Kidney epithelial cell (primary cell): ENCODE measurements around the gene PTPN23. TPM values are rescaled to one million over a fixed set of nuclear protein-coding genes. Genes with fewer than 3 reads are reported as not detected.

ENCODE experiments used
- DNase-seq: peaks from one replicate; pipeline ENCODE4 v3.0.0-alpha.2; 2010; ENCODE audit warnings: low read depth
- H3K27me3 ChIP-seq: 2 replicates; pipeline ENCODE4 v1.6.0; 2011; ENCODE audit warnings: low read length; ENCODE audit not compliant: control insufficient read depth, insufficient read depth
- H3K36me3 ChIP-seq: 2 replicates; pipeline ENCODE4 v1.5.1; 2011; ENCODE audit warnings: low read length; ENCODE audit not compliant: control insufficient read depth, insufficient read depth
- H3K4me3 ChIP-seq: 2 replicates; pipeline ENCODE4 v1.5.1; 2011; ENCODE audit warnings: low read depth, mild to moderate bottlenecking, control low read depth, low read length
- total RNA-seq: library from RNA; depleted of rRNA; stranded (reverse); fragments of >200 nt; gene quantifications from 2 replicates; pipeline ENCODE4 v1.2.3, GENCODE V29; 2015
- TF ChIP-seq, protein P1 (sequence below): IDR thresholded peaks from 2 replicates; pipeline ENCODE4 v1.5.1; 2011; ENCODE audit warnings: mild to moderate bottlenecking, moderate library complexity, low read length, control low read depth, inconsistent platforms; ENCODE audit not compliant: insufficient read depth, poor library complexity, severe bottlenecking

Gene PTPN23
- total RNA-seq, 1 donor from 2014 or later = 20.9 TPM

DNA sequence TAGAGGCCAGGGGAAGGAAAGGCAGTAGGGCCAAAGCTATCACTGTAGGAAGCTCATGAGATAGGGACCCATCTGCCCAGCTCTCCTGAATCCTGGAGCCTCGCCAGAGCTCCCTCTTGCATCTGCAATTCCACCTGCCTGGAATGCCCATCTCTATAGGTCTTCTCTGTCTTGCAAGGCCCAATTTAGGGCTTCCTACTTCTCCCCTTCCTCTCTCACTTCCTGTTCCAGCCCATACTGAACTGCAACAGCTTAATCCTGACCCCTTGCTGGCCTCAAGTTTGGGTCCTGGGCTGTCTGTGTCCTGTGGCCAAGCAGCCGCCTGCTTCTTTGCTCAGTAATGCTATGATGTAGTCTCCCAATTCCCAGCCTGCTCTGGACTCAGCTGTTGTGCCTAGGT is 3.6 kb upstream of the PTPN23 start:
- TF ChIP-seq, protein P1, sequence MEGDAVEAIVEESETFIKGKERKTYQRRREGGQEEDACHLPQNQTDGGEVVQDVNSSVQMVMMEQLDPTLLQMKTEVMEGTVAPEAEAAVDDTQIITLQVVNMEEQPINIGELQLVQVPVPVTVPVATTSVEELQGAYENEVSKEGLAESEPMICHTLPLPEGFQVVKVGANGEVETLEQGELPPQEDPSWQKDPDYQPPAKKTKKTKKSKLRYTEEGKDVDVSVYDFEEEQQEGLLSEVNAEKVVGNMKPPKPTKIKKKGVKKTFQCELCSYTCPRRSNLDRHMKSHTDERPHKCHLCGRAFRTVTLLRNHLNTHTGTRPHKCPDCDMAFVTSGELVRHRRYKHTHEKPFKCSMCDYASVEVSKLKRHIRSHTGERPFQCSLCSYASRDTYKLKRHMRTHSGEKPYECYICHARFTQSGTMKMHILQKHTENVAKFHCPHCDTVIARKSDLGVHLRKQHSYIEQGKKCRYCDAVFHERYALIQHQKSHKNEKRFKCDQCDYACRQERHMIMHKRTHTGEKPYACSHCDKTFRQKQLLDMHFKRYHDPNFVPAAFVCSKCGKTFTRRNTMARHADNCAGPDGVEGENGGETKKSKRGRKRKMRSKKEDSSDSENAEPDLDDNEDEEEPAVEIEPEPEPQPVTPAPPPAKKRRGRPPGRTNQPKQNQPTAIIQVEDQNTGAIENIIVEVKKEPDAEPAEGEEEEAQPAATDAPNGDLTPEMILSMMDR = no peak
- Histone ChIP-seq H3K36me3 (no peaks in the 10 kb centered on the region), H3K27me3 (no peaks in the 10 kb centered on the region), H3K4me3 (no peak overlapping the region)
- DNase-seq = no peak

DNA sequence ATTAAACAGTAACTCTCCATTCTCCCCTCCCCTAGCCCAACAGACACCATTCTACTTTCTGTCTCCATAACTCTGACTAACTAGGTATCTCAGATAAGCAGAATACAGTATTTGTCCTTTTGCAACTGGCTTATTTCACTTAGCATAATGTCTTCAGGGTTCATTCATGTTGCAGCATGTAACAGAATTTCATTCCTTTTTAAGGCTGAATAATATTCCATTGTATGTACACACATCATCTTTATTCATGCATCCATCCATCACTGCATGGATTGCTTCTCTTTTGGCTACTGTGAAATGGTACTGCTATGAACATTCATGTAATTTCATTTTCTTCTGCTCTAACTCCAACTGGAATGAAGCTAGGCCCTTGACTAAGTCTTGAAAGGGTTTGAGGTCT is 2.0 kb upstream of the PTPN23 start:
- DNase-seq = no peak
- TF ChIP-seq, protein P1 = no peak
- no peaks in the 10 kb centered on the region for H3K27me3 ChIP-seq
- no peak overlapping the region for H3K4me3 ChIP-seq
- no peaks in the 10 kb centered on the region for H3K36me3 ChIP-seq

DNA sequence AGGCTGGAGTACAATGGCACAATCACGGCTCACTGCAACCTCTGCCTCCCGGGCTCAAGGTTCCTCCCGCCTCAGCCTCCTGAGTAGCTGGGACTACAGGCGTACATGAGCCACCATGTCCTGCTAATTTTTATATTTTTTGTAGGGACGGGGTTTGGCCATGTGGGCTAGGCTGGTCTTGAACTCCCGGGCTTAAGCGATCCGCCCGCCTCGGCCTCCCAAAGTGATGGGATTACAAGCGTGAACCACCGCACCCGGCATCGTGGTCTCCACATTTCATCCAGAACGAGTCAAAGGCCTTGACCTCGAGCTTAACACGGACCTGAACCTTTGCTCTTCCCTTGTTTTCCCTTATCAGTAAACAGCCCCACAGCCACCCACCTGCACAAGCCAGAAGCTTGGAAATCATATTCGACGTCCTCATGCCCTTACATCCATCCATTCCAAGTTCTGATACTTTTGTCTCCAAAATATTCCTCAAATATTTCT is 1.4 kb upstream of the PTPN23 start:
- Histone ChIP-seq H3K27me3 (no peaks in the 10 kb centered on the region), H3K4me3 (peak overlapping the region; percentile 89), H3K36me3 (no peaks in the 10 kb centered on the region)
- TF ChIP-seq, protein P1 = no peak
- no peak for DNase-seq

DNA sequence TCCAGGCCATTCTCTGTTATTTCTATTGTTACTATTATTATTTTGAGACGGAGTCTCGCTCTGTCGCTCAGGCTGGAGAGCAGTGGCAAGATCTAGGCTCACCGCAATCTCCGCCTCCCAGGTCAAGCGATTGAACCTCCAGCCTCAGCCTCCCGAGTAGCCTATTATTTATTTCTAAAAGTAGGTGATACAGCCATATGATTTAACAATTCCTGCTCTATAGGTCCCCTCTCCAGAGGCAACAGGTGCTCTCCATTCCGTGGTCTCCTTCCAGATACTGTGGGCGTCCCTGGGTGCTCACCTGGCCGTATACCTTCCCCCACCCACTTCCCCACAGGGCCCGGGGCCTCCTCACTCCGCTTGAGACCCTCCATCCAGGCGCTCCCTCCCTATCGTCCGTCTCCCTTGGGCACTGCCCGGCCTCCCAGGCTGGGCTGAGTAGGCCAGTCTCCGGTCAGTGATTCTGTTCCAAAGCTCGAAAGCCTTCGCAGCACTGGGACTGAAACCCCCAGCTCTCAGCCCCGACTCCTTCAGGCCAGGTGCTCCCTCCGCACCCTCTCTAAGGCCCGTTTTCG is 708 bp upstream of the PTPN23 start:
- H3K4me3 ChIP-seq = peak overlapping the region; percentile 89

DNA sequence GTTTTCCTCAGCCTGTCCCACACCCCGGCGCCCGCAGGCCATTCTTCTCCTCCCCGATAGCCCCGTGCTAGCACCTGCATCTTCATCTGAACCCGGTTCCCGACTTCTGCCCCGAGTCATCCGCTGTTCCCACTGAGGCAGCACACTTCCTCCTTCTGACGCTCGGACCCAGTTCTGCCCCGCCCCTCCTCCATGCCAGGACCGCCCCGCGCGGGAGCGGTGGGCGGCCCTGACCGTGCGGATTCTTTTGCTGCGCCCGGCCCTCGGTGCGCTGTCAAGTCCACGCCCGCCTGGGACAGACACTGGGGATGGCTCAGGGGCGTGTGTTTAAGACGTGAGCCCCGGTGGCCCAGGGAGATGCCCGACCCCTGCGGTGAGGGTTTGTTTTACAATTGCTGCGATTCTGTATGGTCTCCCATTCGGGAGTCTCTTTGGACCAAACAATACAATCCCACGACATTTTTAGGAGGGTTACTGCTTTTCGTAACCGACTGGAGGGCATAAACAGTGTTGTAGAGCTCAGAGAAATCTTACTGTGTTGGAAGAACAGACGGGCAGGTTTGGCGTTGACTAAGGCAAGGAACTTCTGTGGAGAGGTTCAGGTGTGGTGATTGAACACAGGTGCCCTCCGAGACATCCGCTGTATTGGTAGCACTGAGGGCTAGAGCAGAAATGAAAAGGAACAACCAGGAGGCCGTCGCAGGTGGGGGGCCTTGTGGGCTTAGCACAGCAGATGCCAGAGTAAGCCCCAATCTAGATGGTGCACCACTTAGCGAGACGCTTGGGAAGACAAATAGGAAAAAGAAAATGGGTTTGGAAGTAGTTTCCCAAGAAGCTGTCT is 716 bp downstream of the PTPN23 start:
- Histone ChIP-seq H3K4me3 (peak overlapping the region; percentile 89), H3K36me3 (no peaks in the 10 kb centered on the region), H3K27me3 (no peaks in the 10 kb centered on the region)
- TF ChIP-seq, protein P1 = no peak
- DNase-seq = peak; percentile 48

More for the DNA sequence above, 708 bp upstream of the PTPN23 start:
- Histone ChIP-seq H3K27me3 (no peaks in the 10 kb centered on the region), H3K36me3 (no peaks in the 10 kb centered on the region)
- TF ChIP-seq, protein P1 = peak; percentile 1
- no peak for DNase-seq
